ENCODE measurements around the gene TOR1AIP1.
"Not testable (repeated sequence)": the region's sequence is repeated elsewhere in the genome, so short reads cannot be mapped to it uniquely, and the experiment has no call there.

Gene TOR1AIP1

DNA sequence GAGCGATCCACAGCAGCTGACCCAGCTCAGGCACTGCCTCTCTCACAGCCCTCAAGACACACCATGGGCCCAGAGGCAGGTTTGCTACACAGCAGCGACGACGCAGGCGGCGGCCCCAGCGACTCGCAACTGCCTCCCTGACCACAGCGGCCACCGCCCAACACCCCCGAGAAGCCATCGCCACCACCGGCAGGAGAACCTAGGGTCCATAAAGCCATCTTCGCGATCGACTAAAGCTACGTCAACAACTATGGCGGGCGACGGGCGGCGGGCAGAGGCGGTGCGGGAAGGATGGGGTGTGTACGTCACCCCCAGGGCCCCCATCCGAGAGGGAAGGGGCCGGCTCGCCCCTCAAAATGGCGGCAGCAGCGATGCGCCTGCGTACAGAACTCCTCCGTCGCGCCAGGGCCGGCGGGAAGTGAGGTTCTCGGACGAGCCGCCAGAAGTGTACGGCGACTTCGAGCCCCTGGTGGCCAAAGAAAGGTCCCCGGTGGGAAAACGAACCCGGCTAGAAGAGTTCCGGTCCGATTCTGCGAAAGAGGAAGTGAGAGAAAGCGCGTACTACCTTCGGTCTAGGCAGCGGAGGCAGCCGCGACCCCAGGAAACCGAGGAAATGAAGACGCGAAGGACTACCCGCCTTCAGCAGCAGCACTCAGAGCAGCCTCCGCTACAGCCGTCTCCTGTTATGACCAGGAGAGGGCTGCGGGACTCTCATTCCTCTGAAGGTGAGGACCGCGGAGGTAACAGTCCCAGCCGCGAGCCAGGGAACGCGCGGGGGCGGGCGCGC, at the start of gene TOR1AIP1:
Gene TOR1AIP1 (plus strand): TSS at position 33 of the 787 bp plus-strand sequence. CDS start 218 bp downstream, at position 251.
- peak; percentile 85 to 100 (median 96) for DNase-seq

DNA sequence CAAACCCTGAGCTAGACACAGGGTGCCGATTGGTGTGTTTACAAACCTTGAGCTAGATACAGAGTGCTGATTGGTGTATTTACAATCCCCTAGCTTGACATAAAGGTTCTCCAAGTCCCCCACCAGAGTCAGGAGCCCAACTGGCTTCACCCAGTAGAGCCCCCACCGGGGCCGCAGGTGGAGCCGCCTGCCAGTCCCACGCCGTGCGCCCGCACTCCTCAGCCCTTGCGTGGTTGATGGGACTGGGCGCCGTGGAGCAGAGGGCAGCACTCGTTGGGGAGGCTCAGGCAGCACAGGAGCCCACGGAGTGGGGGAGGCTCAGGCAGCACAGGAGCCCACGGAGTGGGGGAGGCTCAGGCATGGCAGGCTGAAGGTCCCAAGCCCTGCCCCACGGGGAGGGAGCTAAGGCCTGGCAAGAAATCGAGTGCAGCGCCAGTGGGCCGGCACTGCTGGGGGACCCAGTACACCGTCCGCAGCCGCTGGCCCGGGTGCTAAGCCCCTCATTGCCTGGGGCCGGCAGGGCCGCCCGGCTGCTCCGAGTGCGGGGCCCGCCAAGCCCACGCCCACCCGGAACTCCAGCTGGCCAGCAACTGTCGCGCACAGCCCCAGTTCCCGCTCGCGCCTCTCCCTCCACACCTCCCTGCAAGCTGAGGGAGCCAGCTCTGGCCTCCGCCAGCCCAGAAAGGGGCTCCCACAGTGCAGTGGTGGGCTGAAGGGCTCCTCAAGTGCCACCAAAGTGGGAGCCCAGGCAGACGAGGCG, 45.2 kb upstream of the TOR1AIP1 start:
- not testable (repeated sequence) for DNase-seq

GRCh38 chr1:179840107-179840506, 42.0 kb upstream of the TOR1AIP1 start:
- no peak for DNase-seq

DNA sequence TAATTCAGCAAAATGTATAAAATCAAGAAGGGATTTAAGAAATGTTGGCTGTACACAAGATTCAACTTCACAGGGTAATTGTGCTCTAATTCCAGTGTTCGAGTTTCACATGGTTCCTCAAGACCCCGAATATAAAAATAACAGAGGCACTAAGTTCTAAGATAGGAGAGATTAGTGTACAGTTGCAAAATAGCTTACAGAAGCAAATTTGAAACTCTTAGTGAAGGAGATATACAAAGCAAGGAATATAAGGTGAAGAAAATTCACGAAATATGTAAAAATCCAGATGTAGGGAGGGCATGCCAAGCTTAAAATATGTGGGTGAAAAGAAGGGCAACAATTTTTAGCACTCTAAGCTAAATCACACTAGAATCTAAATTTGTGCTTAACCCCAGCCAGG, 33.9 kb upstream of the TOR1AIP1 start:
- no peak for DNase-seq

DNA sequence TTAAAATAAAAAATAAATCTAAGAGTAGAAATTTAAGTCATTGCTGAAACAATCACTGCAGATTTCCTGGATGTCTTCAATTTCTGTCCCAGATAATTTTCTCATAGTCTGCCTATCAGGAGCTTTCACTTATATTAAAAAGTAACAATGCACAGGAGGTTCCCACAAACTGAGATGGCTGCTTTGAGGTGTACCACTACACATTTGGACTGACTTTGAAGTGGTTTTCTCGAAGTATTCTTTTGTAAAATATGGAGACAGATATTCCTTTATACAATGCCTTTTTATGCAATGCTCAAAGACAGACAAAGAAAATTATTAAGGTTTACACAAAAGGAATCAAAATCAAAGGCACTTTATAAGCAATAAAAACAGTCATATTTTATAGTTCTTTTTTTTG, 29.0 kb upstream of the TOR1AIP1 start:
- no peak for DNase-seq

DNA sequence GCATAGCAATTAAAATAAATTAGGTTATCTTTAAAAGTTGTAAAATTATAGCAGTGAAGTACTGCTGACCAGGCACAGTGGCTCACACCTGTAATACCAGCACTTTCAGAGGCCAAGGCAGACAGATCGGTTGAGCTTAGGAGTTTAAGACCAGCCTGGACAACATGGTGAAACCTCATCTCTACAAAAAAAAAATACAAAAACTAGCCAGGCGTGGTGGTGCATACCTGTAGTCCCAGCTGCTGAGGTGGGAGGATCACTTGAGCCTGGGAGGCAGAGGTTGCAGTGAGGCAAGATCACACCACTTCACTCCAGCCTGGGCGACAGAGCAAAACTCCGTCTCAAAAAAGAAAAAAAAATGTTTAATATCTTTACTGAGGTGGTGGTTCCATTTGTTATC, 26.3 kb upstream of the TOR1AIP1 start:
- not testable (repeated sequence) for DNase-seq

- DNase-seq: no peak
Measured at GRCh38 chr1:179856296-179856695, 25.8 kb upstream of the TOR1AIP1 start.

GRCh38 chr1:179857009-179857408, 25.1 kb upstream of the TOR1AIP1 start:
- no peak for DNase-seq

DNA sequence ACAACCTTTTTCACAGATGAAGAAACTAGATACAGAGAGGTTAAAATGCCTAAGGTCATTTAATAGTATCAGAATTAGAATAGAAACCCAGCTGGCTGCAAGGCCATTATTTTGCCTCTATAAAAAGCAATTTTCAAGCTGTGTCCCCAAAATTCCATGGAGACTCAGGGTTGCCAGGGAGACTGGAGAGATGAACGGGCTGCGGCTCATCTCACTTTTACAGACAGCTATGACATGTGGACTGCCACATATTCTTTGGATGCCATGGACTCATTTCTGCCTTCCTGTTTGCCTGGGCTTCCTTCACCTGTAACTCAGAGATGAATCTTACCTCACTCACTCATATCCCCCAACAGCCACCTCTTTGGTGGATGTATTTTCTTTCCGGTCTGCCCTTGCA, 21.4 kb upstream of the TOR1AIP1 start:
- DNase-seq: peak in 6 of 56 donors; percentile 7 to 27 (median 12)

DNA sequence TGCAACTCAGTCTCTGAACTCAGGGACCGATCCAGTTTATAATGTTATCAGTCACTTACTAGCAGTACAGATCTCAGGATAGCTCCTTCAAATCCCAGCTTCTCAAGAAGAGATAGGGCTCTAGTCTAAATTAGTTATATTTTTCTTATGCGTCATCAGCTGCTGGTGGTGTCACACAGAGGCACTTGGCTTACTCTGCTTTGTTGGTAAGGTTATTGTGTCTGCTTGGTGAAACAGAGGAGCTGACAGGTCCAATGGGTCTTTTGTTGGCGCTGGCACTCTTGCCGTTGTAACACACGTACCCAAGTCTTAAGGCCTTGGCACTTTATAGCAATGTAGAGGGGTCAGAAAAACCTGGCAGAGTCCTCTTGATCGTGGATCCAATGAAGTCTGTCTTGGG, 16.7 kb upstream of the TOR1AIP1 start:
- no peak for DNase-seq

GRCh38 chr1:179866616-179867015, 15.5 kb upstream of the TOR1AIP1 start:
- DNase-seq: no peak

DNA sequence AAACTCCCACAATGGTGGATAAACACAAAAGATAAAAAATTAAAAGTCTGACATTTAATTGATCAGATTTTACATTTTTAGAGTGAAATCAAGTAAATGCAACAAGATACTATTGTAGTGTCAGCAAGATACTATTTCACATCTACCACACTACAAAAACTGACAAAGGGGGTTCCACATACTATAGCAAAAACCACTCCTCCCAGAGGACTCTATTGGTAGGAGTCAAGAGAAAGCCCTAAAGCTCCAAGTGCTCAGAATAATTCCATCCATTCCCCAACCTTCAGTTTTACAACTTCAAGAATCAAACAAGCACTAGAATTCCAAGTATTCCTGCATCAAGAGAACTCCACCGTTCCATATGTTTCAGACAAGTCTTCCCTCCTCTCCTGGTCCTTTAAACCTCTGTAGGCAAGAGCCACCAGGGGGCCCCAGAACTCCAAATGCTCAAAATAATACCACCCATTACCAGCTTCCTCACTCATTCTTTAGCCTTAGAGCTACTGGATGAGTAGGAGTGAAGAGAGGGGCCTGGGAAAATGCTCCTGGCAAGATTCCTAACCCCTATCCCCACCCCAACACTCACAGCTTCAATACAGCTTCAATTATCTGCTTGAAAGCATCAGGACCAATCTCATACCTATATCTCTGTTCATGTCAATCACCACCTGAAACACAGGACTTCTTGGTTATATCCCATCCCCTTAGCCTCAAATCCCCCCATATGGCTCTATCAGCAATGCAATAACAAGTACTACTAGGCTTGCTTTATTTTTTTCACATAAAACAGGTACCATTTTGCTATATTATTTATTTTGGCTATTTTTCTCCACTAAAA, 14.4 kb upstream of the TOR1AIP1 start:
- peak in 9 of 56 donors; percentile 1 to 44 (median 9) for DNase-seq

GRCh38 chr1:179870870-179871269, 11.2 kb upstream of the TOR1AIP1 start:
- DNase-seq: no peak

GRCh38 chr1:179871940-179872339, 10.1 kb upstream of the TOR1AIP1 start:
- DNase-seq: no peak

- DNase-seq: no peak
Measured at GRCh38 chr1:179872558-179872957, 9.5 kb upstream of the TOR1AIP1 start.

- no peak for DNase-seq
Measured at GRCh38 chr1:179873438-179873851, 8.6 kb upstream of the TOR1AIP1 start.

- DNase-seq: no peak
Measured at GRCh38 chr1:179875596-179876299, 6.3 kb upstream of the TOR1AIP1 start.

GRCh38 chr1:179876300-179876715, 5.8 kb upstream of the TOR1AIP1 start:
- DNase-seq: no peak

DNA sequence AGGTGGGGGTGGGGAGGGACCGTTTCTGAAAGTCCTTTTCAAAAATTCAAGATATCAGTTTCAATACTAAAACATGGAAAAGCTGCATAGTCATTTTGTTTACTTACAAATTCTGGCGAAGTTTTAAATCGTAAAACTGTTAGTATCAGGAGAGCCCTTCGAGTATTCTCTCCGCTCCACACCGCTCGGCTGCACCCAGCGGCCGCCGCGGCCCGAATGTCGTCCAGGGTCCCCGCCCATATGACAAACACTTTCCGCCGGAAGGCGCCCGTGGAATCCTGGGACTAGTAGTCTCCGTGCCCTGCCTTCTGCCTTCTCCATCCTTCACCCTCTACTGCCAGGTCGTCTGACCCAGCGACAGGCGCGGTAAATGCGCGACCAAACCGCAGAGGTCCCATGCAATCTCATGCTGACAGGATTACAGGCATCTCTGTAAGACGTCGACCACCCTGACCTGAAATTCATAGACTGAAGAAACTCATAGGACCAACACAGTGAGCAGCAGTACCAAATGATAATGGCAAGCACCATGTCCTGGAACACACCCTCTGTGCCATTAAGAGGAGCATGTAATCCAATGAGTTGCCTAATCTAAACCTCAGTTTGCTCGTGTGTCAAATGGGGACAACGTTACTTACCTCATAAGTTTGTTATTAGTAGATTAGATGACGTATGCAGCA, 4.4 kb upstream of the TOR1AIP1 start, which contains the start of gene TOR1AIP2:
Gene TOR1AIP2 (minus strand): TSS at position 218 of the 680 bp plus-strand sequence. CDS start 25,138 bp downstream, outside the sequence.
- DNase-seq: peak; percentile 56 to 95 (median 85)

DNA sequence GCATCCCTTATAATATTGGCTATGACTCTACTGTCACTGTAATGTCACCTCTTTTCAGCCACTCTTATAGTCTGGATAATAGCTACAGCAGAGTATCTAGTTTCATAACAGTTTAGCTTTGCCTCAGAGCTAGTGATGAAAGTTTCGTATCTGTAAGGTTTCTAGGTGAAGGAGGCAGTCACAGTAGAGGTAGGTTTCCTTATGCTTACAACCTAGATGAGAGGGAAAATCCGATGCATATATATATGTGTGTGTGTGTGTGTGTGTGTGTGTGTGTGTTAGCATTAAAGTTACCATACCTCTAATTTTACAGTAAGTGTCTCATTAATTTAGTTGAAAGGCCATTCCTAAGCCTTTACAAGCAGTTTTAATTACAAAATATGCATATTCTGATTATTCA, 2.3 kb upstream of the TOR1AIP1 start:
- no peak for DNase-seq

Data from amygdala (tissue), 56 donors.